Fibroblast of lung (primary cell): Measurements from ENCODE around the gene ERBB4. TPM values are rescaled to one million over a fixed set of nuclear protein-coding genes. Genes with fewer than 3 reads are reported as not detected.

Source experiments
- DNase-seq, 2 donors: peaks; one replicate each; pipeline versions ENCODE4 v3.0.0 to v3.0.0-alpha.2; 2010; ENCODE audit warnings: low read depth in 2 of 2
- H2AFZ ChIP-seq: 2 replicates; pipeline ENCODE4 v1.5.1; 2012; ENCODE audit warnings: low read length, control low read depth, inconsistent platforms
- H3K27ac ChIP-seq: 2 replicates; pipeline ENCODE4 v1.5.1; 2011; ENCODE audit warnings: low read length, control low read depth; ENCODE audit not compliant: insufficient read depth
- H3K27me3 ChIP-seq: 2 replicates; pipeline ENCODE4 v1.5.1; 2011; ENCODE audit warnings: mild to moderate bottlenecking, low read length; ENCODE audit not compliant: control insufficient read depth, insufficient read depth
- H3K36me3 ChIP-seq: 2 replicates; pipeline ENCODE4 v1.5.1; 2011; ENCODE audit warnings: low read length; ENCODE audit not compliant: control insufficient read depth, insufficient read depth
- H3K4me1 ChIP-seq: 2 replicates; pipeline ENCODE4 v1.5.1; 2011; ENCODE audit warnings: low read length; ENCODE audit not compliant: control insufficient read depth, insufficient read depth; ENCODE audit errors: extremely low read depth
- H3K4me2 ChIP-seq: 2 replicates; pipeline ENCODE4 v1.5.1; 2011; ENCODE audit warnings: low read length, control low read depth; ENCODE audit not compliant: insufficient read depth; ENCODE audit errors: extremely low read depth
- H3K4me3 ChIP-seq, 4 experiments: fragments of 200-600 bp in 1 of 4; sonication (generic) in 1 of 4; replicated peaks in 1 of 4; 2 replicates each; pipeline ENCODE4 v1.5.1; 2011 to 2016; ENCODE audit warnings: low read length in 4 of 4, low read depth in 3 of 4, mild to moderate bottlenecking in 3 of 4, control low read depth in 2 of 4, inconsistent platforms in 1 of 4, mixed read lengths in 1 of 4; ENCODE audit not compliant: insufficient read depth in 1 of 4; ENCODE audit errors: control extremely low read depth in 1 of 4
- H3K79me2 ChIP-seq: 2 replicates; pipeline ENCODE4 v1.5.1; 2012; ENCODE audit warnings: mild to moderate bottlenecking, low read length, inconsistent platforms; ENCODE audit not compliant: control insufficient read depth, insufficient read depth
- H3K9ac ChIP-seq: 2 replicates; pipeline ENCODE4 v1.5.1; 2011; ENCODE audit warnings: mild to moderate bottlenecking, low read length, control low read depth; ENCODE audit not compliant: insufficient read depth
- H3K9me3 ChIP-seq: 2 replicates; pipeline ENCODE4 v1.5.1; 2012; ENCODE audit warnings: low read depth, low read length; ENCODE audit not compliant: control insufficient read depth, insufficient read depth
- H4K20me1 ChIP-seq: 2 replicates; pipeline ENCODE4 v1.5.1; 2011; ENCODE audit warnings: low read length; ENCODE audit not compliant: control insufficient read depth, insufficient read depth; ENCODE audit errors: extremely low read depth
- CTCF ChIP-seq, 2 donors: IDR thresholded peaks in 1 of 2; conservative IDR thresholded peaks in 1 of 2; 1 replicate in 1 of 2; 2 replicates in 1 of 2; pipeline ENCODE4 v1.5.1; 2011 to 2012; ENCODE audit warnings: low read length in 2 of 2, control low read depth in 1 of 2, inconsistent platforms in 1 of 2, low read depth in 1 of 2, mild to moderate bottlenecking in 1 of 2
- EZH2 ChIP-seq: IDR thresholded peaks from 2 replicates; pipeline ENCODE4 v1.5.1; 2012; ENCODE audit warnings: low read length, control low read depth, mild to moderate bottlenecking; ENCODE audit errors: missing control alignments
- polyA plus RNA-seq, 2 donors: library from polyadenylated mRNA; depleted of rRNA in 1 of 2; stranded (reverse) in 1 of 2; unstranded in 1 of 2; fragments of >200 nt; gene quantifications; 2 replicates each; pipeline ENCODE4 v1.2.1, GENCODE V29; 2011 to 2012; ENCODE audit warnings: missing spikeins in 1 of 2
- total RNA-seq: library from RNA; depleted of rRNA; stranded (reverse); fragments of >200 nt; gene quantifications from 2 replicates; pipeline ENCODE4 v1.2.1, GENCODE V29; 2014

The ERBB4 gene
- total and polyA plus RNA-seq, 2 donors (not counting 1 experiment from before 2014, with no cell fraction given) = 0.08 to 0.17 TPM

GRCh38 chr2:212554233-212554632 is 15.6 kb upstream of the ERBB4 start:
- Histone ChIP-seq H3K79me2 (no peaks in the 10 kb centered on the region), H3K36me3 (no peaks in the 10 kb centered on the region), H2AFZ (no peak overlapping the region), H3K4me3 (no peak overlapping the region), H4K20me1 (no peaks in the 10 kb centered on the region), H3K27ac (no peak overlapping the region), H3K4me2 (no peak overlapping the region), H3K27me3 (no peaks in the 10 kb centered on the region), H3K9me3 (no peaks in the 10 kb centered on the region), H3K4me1 (no peaks in the 10 kb centered on the region), H3K9ac (no peak overlapping the region)
- TF ChIP-seq EZH2 (no peak), CTCF (conservative IDR thresholded peaks at IDR 0.05 in 1 of 2, IDR thresholded peaks at IDR 0.05 in 1 of 2; ENCODE audit: low read depth in 1 of 2, low read length in 2 of 2) (no peak)
- no peak for DNase-seq

GRCh38 chr2:212549941-212550340 is 11.3 kb upstream of the ERBB4 start:
- TF ChIP-seq CTCF (conservative IDR thresholded peaks at IDR 0.05 in 1 of 2, IDR thresholded peaks at IDR 0.05 in 1 of 2; ENCODE audit: low read depth in 1 of 2, low read length in 2 of 2) (no peak), EZH2 (no peak)
- Histone ChIP-seq H3K36me3 (no peaks in the 10 kb centered on the region), H3K4me1 (no peaks in the 10 kb centered on the region), H2AFZ (no peak overlapping the region), H4K20me1 (no peaks in the 10 kb centered on the region), H3K4me2 (no peak overlapping the region), H3K27ac (no peak overlapping the region), H3K9ac (no peak overlapping the region), H3K4me3 (no peak overlapping the region), H3K9me3 (no peaks in the 10 kb centered on the region), H3K27me3 (no peaks in the 10 kb centered on the region), H3K79me2 (no peaks in the 10 kb centered on the region)
- no peak for DNase-seq

- H4K20me1 ChIP-seq = no peaks in the 10 kb centered on the region
- no peak overlapping the region for H3K9ac ChIP-seq
- H3K4me2 ChIP-seq = no peak overlapping the region
- no peaks in the 10 kb centered on the region for H3K36me3 ChIP-seq
- TF ChIP-seq EZH2 (no peak), CTCF (conservative IDR thresholded peaks at IDR 0.05 in 1 of 2, IDR thresholded peaks at IDR 0.05 in 1 of 2; ENCODE audit: low read depth in 1 of 2, low read length in 2 of 2) (no peak)
- DNase-seq = no peak
- no peaks in the 10 kb centered on the region for H3K79me2 ChIP-seq
- no peak overlapping the region for H2AFZ ChIP-seq
- H3K27me3 ChIP-seq = no peaks in the 10 kb centered on the region
- H3K4me1 ChIP-seq = no peaks in the 10 kb centered on the region
- H3K4me3 ChIP-seq = no peak overlapping the region
- H3K9me3 ChIP-seq = no peaks in the 10 kb centered on the region
- H3K27ac ChIP-seq = no peak overlapping the region
These were observed 10.9 kb upstream of the ERBB4 start for GRCh38 chr2:212549463-212549862.
